Activated gamma-delta T cell (primary cell): ENCODE data around the gene GOT2.
"Not testable (repeated sequence)": the region's sequence is repeated elsewhere in the genome, so short reads cannot be mapped to it uniquely, and the experiment has no call there.

Experiments used
- DNase-seq: peaks from one replicate; lab custom pipeline; 2025; lab: John Stamatoyannopoulos, UW
- total RNA-seq, 2 donors: gene quantifications; one replicate each; lab custom pipeline; 2026; lab: John Stamatoyannopoulos, UW

GOT2 gene
- 37.0 to 46.0 reads per million in 2 donors for total RNA-seq

DNA sequence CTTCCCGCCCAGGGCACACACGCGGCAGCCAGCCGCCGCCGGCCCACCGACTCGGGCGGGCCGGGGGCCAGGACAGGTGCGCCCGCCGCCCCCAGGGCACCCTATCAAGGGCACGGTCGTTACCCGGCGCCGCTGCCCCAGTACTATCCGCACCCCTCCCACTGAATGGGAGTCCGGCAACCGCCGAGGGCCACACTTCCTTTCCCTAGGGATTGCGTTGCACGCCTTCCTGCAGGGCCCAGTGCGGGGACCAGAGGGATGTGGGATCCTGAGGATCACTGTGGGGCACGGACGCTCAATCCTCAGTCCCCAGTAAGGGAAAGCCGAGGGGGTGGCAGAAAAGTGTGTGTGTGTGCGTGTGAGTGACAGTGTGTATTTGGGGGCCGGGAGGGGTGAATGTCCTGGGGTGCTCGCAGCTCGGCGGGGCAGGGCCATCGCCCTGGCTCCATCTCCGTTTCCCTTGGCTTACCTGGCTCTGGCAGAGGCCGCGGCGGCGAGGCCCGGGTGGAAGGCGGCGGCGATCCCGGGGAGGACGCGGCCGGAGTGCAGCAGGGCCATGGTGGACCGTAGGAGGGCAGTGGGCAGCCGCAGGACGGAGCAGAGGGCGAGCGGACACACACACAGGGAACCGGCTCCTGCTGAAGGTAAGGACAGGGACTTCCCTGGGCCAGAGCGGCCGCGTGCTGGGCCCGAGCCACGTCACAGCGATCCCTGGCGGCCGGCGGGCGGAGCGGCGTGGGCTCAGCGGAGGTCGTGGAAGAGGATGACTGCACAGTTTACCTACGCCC lies at the start of gene GOT2:
Gene GOT2, minus strand, starts transcription at position 646 of the 788 bp plus-strand sequence. Its CDS starts 88 bp downstream, at position 558.
- DNase-seq: peak; percentile 60

DNA sequence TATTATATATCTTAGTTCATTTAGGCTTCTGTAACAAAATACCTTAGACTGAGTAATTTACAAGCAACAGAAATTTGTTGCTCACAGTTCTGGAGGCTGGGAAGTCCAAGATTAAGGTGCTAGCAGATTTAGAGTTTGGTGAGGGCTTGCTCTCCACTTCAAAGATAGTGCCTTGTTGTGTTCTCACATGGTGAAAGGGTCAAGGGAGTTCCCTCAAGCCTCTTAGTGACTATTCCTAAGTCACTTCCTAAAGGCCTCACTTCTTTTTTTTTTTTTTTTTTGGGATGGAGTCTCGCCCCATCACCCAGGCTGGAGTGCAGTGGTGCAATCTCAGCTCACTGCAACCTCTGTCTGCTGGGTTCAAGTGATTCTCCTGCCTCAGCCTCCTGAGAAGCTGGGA lies 45.2 kb upstream of the GOT2 start:
- not testable (repeated sequence) for DNase-seq

DNA sequence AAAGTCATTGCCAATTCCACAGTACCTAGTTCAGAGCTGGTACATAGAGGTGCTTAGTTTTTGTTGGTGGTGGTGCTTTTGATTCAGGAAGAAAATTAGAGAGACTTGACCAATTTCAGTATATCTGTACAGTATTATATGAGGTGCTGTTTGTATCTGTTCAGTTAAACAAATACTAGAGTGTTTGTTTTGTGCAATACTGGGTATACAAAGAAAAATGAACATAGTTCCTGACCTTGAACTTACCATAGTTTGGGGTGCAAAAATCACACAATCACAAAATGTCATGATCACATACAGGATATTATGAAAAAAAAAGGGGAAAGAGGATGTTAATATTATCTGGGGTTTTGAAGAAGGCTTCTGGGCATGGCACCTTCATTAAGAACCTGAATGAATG lies 39.8 kb upstream of the GOT2 start:
- DNase-seq: no peak

DNA sequence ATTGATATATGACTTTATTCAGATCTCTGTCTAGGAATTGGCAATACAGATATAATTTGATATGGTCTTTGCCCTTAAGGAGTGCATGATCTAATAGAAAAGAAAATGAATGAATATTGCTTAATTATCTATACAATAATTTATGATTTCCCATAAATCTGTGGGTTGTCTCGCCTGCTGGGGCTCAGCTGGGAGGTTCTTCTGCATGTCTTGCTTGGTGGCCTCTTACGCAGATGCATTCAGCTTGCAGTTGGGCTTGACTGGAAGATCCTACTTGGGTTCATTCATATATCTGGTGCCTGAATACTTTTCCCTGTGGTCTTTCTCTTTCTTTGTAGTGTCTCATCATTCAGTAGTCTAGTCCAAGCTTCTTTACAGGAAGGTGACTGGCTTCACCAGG lies 34.0 kb upstream of the GOT2 start:
- no peak for DNase-seq

DNA sequence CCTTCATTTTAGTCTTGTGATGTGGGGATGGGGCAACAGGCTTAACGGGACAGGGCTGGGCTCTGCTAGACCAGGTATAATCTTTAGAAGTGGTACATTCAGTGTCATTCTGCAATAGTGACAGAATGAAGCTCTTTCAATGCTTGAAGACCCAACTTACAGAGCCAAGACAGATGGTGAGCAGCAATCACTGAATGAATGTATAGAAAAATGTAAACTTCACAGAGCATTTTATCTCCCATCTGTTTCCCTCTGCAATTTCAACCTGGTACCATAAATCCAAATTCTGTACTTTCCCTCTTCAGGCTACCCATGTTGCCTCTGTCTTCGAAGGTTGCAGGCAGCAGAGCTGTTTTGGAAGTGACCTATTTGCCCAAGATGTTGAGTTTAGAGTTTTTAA lies 33.5 kb upstream of the GOT2 start:
- no peak for DNase-seq

DNA sequence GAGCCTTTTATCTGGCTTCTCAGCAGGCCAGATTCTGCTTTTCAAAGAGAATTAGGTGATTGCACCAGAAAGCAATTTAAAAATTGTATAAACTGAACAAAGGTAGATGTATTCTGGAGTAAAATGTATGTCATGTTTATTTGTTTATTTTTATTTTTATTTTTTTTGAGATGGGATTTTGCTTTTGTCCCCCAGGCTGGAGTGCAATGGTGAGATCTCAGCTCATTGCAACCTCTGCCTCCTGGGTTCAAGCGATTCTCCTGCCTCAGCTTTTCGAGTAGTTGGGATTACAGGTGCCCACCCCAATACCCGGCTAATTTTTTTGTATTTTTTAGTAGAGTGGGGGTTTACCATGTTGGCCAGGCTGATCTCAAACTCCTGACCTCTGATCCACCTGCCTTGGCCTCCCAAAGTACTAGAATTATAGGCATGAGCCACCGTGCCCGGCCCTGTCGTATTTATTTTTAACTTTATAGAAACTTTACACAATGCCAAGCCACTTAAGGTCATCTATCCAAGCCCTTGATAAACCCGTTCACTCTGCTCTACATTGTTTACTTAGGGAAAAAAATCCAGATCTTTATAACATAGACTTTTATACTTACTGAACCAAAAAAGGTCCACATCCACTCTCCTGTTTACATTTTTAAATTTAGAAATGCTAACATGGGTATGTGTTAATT lies 22.7 kb upstream of the GOT2 start:
- no peak for DNase-seq

DNA sequence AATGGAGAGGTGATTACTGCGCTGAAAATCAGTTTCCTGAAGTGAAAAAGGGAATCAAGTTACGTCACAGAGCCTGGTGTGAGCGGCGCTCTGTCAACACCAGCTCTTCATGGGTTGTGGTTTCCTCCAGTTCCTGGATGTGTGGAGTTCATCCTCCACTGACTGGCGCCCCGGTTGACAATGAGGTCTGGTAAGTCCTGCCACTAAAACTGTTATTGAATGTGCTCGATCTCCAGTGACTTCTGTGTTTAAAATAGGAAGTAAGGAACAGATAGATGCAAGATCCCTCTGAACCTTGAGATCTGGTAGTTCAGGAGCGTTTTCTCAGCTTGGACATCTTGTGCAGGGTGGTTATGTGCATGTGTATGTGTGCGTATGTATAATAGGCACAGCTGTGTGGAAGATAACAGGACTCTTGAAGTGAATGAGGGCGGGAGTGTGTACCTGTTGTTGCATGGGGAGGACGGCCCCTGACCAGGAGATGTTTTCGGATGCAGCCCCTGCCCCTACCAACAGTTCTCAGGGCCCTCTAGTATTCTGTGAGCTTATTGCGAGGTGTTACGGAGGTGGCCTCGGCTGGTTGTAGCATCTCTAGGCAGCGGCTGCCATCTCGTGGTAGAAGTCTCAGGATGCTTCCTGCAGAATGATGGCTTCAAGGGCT lies 22.0 kb upstream of the GOT2 start:
- DNase-seq: no peak

DNA sequence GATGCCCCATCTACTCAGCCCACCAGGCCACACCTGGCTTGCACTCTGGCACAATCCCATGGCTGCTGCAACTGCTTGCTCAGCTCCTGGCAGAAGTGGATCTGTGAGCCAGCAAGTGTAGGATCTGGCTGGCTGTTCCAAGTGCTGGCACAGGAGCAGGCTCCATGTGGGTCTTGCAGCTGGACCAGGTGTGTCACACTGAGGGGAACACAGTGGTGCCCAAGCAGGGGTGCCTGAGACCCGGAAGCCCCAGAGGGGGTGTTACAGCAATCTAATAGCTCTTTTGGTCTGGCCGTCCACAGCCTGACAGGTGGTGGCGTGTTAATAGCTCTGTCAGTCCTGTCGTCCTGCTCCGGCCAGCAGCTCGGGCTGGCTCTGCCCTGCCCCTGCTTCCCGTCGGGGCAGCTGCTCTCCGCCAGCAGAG lies 19.6 kb upstream of the GOT2 start:
- DNase-seq: no peak

DNA sequence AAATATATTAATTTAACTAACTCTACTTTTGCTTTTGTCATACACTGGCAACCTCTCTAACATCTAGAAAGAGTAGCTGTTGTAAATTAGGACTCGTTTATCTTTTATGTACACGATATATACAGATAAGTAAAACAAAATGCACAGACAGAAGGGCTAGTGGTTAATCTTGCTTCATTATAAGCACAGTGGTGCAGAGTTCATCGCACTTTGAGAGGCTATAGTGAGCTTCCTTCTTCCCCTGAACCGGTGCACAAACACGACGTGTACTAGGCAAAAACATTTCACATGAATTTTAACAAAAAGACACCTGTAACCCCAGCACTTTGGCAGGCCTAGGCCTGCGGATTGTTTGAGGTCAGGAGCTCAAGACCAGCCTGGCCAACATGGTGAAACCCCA lies 10.4 kb upstream of the GOT2 start:
- DNase-seq: no peak

DNA sequence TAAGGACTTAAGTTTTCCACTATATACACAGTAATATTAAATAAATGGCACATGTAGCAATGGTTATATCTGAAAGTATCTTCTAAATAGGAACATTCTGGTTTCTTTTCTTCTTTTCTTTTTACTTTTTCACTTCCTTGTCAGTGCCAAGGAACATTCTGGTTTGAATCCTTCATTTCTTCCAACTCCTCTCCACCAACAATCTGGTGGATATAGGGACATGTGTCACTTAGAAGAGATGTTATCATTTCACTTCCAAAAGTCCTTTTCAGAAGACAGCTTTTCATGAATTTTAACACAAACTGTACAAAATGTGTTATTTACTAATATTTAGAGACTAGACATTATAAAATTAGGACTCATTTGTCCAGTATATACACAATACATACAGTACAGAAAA lies 7.9 kb upstream of the GOT2 start:
- no peak for DNase-seq

DNA sequence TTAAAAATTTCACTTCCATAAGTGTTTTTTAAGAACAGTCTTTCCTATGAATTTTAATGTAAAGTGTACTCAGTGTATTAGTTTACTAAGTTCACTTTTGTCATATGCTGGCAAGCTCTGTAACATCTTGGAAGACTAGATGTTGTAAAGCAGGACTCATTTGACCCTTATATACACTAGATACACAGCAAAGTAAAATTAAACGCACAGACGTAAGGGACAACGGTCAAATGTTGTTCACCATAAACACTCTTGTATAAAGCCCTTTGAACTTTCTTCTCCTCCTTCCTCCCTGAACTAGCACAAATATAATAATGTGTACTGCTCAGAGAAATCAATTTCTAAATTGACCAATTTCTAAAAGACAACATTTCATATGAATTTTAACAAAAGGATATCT lies 7.0 kb upstream of the GOT2 start:
- DNase-seq: no peak

DNA sequence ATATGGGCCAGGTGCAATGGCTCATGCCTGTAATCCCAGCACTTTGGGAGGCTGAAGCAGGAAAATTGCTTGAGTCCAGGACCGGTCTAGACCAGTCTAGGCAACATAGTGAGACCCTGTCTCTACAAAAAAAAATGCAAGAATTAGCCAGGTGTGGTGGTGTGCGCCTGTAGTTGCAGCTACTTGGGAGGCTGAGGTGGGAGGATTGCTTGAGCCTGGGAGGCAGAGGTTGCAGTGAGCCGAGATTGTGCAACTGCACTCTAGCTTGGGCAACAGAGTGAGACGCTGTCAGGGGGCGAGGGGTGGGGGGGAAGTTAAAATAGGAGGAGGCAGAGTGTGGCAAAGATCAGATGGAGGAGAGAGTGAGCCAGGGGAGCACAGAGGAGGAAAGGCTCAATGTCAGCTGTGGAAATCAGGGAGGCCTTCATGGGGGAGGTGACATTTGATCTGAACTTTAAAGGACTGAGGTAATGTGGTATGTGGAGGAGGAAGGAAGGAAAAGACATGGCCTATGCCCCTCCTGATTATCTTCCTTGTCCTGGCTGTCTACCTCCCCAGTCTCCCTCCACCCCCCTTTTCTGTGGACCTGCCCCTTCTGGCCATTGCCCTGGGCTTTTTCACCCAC lies 4.7 kb upstream of the GOT2 start:
- no peak for DNase-seq

DNA sequence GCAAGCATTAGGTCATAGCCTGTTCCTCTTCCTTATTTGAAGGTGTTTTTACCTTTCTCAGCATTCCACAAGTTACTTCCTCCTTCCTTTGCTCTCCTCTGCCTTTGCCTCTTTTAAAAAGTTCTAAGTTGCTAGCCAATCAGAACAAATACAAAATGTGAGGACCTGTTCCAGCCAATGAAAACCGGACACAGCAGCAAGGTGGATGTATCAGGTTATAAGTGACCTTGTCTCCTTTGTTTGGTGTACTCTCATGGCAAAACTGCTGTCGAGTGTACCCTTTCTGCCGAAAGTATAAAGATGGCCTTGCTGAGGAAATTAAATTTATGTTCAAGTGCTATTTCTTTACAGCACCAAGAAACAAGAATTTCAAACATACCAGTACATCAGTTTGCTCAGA lies 2.2 kb upstream of the GOT2 start:
- not testable (repeated sequence) for DNase-seq

DNA sequence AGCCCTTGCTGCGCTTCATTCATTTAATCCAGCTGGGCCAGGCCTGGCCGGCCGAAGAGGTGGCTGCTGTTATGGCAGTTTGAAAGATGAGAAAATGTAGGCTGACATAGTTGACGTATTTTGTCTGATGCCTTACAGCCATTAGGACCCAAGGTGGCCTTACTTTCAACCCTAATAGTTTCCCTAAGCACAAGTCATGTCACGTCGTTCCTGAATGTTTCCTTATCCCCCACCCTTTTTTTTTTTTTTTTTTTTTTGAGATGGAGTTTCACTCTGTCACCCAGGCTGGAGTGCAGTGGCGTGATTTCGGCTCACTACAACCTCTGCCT lies 307 bp upstream of the GOT2 start:
- no peak for DNase-seq

DNA sequence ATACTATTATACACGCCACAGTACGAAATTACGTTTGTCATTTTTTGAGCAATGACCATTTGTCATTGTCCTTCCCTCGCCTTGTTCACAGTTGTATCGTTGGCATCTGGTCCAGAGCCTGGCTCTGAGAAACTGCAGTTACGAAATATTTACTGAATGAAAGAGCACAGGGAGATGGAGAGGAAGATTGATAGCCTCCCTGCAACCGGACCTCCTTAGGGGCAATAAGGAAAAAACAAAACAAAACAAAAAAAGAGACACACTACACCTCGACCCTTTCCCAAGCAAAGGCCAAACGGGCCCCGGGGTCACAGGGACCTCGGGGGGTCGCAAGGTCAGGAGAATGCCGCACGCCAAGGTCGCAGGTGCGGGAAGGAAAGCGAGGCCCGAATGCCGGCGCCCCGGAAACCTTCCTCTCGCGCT lies 857 bp downstream of the GOT2 start:
- no peak for DNase-seq

DNA sequence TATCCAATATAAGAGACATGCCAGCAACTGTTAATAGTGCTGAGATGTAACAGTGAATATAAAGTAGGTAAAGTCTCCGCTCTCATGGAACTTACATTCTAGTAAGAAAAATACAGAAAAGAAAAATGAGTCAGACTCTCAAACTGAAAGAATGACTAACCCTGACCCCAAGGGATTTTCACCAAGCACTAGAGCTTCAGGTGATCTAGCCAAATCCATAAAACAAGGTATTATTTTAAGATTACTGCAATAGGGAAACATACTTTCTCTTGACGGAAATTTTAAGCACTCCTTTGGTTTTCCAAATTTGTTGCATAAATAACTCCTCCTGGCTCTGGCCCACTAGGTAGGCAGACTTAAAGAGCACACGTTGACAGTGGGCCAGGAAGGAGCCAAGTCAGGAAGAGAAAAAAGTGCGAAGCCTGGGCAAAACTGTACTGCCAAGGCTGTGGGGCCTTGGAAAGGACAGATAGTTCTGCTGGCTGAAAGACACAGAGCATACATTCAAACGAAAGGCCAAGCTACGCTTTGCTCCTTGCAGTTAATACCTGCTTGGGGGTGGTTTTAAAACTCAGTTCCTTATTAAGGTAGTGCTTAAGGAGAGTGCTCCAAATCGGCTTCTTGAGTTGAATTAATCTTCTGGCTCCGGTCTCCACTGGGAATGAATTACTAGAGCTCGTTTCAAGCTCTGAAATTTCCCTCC lies 1.4 kb downstream of the GOT2 start:
- DNase-seq: no peak

DNA sequence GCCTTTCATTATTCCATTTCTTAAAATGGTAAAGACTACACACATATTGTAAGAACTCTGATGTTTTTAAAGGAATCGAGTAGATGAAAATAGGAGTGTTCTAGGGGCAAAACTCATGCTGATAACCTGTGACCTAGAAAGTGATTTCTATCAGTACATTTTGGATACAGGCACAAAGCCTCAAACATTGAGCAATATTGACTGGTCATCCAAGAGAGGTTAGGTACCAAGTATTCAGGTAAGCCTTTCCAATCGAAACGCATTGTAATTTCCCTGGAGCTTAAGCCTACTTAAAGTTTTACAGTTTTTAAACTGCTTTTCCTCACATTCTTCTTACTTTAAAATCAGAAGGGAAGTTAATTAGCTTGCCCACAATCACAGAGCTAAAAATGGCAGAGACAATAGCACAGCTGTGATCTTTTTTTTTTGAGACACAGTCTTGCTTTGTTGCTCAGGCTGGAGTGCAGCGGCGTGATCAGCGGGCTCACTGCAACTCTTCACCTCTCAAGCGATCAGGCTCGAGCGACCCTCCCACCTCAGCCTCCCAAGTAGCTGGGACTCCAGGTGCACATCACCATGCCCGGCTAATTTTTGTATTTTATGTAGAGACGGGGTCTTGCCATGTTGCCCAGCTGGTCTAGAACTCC lies 3.3 kb downstream of the GOT2 start:
- DNase-seq: no peak

DNA sequence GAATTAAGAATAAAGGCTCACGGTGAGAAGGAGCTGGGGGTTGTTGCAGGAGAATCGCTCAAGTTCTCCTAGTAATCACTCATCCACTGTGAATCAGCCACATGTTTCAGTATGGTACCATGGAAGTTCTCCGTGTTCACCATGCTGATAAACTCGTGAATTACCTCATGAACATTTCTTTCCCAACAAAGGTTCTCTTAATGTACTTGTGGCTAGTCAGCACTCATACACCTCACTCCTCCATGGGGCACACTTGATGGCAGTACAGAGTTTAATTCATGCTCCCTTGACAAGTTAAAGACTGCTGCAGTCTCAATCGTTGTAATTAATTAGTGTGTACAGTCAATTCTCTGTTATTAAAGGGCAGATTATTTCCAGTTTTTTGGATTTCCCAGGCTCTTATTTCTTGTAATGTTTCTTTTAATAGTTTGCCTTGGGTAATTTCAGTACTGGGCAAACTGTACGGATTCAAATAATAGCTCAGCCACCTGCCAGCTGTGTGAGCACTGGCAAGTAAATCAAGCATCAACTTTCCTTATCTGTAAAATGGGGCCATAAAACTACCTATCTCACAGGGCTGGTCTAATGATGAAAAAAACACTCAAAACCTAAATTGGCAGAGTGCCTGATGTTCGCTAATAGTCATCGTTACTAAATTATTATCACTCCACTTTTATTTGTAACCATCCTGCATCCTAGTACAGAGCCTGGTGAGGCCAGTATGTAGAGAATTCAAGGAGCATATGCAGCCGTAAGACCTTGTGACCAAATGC lies 6.1 kb downstream of the GOT2 start:
- DNase-seq: no peak

DNA sequence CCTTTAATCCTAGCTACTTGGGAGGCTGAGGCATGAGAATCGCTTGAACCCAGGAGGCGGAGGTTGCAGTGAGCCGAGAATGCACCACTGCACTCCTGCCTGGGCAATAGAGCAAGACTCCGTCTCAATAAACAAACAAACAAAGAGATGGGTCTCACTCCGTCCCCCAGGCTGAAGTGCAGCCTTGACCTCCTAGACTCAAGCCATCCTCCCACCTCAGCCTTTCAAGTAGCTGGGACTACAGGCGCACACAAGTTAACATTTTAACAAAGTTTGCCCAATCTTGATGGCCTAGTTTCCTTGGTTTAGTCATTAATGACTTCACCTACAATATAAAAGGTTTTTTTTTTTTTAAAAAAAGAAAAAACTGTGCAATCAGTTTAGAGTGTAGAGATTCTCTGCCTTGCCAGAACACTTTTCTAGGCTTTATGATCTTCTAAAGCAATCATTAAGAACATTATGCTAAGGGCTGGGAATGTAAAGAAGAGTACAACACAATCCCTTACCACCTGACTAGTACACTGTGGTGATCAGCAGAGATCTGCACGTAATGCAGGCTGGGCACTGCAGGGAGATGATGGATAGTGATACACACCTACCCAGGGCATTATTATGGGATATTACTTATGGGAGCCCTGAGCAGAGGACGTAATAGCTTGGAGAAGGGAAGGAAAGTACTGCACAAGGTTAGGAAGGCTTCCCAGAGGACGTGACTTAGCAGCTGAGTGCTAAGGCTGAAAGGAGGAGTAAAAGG lies 6.9 kb downstream of the GOT2 start:
- DNase-seq: no peak

DNA sequence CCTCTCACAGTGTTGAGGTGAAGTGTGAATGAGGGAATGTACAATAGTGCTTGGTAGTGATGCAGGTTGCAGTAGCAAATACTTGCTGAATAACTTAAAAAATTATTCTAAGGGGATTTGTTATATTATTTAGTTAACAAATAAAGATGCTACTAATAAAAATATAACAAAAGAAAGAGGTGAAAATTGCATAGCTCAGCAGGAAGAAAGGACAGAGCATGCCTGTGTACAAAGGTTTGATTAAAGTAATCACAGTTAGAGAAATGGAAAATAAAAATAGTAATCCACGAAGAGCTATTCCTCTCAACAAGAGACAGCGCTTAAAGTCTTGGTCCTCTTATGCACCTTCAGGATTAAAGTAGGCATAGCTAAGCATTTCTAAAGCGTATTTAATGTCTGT lies 11.0 kb downstream of the GOT2 start:
- no peak for DNase-seq
